ENCODE results near the gene DDX59. TPM values are rescaled to one million over a fixed set of nuclear protein-coding genes. Genes with fewer than 3 reads are reported as not detected.

DDX59 gene
- total and polyA plus RNA-seq, 8 donors: 12.1 to 23.9 (median 21.0) TPM

DNA sequence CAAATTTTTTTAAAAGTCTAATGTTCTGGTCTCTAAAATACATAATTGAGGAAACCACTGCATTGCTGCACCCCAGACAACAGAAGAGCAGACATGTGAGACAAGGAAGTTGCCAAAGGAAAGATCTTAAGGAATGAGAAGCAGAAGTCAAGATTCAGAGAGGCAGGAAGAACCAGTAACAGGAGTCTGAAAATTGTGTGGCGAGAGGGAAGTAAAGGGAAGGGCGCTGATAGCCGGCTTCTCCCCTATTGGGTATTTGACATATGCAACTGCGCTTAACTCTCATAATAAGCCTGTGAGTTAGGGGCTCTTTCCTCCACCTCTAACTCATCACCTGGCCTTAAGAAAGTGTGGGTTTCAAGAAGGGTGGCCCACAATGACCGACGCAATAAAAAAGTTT lies 27.2 kb downstream of the DDX59 start:
- Histone ChIP-seq H3K4me3 (no peak overlapping the region), H3K9me3 (no peaks in the 10 kb centered on the region), H3K27ac (no peak overlapping the region), H3K4me1 (peaks cover 0 to 13% (median 0%) of the 10 kb centered on the region in 4 donors), H3K27me3 (no peaks in the 10 kb centered on the region), H3K36me3 (peaks cover 0 to 65% (median 39%) of the 10 kb centered on the region in 4 donors)
- TF ChIP-seq POLR2A (IDR thresholded peaks at IDR 0.05) (no peak), EP300 (IDR thresholded peaks at IDR 0.05) (no peak), POLR2AphosphoS5 (IDR thresholded peaks at IDR 0.05) (no peak)
- TF ChIP-seq, protein P1, sequence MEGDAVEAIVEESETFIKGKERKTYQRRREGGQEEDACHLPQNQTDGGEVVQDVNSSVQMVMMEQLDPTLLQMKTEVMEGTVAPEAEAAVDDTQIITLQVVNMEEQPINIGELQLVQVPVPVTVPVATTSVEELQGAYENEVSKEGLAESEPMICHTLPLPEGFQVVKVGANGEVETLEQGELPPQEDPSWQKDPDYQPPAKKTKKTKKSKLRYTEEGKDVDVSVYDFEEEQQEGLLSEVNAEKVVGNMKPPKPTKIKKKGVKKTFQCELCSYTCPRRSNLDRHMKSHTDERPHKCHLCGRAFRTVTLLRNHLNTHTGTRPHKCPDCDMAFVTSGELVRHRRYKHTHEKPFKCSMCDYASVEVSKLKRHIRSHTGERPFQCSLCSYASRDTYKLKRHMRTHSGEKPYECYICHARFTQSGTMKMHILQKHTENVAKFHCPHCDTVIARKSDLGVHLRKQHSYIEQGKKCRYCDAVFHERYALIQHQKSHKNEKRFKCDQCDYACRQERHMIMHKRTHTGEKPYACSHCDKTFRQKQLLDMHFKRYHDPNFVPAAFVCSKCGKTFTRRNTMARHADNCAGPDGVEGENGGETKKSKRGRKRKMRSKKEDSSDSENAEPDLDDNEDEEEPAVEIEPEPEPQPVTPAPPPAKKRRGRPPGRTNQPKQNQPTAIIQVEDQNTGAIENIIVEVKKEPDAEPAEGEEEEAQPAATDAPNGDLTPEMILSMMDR (IDR thresholded peaks at IDR 0.05): no peak
- intact Hi-C loops (cut with DNase I; ENCODE audit: low total_unique reads): no loop called here
- DNase-seq: no peak
- WGBS, 5 donors: 86 to 96% (median 91%) methylated on average over 6 of the region's 6 CpGs

DNA sequence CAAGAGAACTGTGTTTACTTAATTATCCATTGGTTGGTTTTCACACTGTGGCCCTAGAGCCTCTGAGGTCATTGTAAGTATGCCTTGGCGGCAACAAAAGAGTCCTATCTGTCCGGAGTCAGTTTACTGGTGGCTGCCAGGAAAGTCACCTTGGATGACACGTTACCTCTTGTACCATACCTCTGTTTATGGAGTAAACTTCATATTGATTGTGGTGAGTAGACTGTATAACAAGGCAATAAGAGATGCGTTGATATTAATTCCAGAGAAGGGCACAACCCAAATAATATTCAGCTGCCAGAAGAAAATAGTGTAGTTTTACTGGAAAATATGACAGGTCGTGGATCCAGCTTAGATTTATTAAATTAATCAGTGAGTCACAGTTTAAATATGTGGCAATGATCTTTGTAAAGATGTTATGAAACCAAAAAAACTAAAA lies 28.7 kb downstream of the DDX59 start:
- no peaks in the 10 kb centered on the region for H3K9me3 ChIP-seq
- TF ChIP-seq EP300 (IDR thresholded peaks at IDR 0.05) (no peak), POLR2AphosphoS5 (IDR thresholded peaks at IDR 0.05) (peak in 1 of 3 donors; percentile 5), POLR2A (IDR thresholded peaks at IDR 0.05) (no peak)
- peaks cover 0 to 50% (median 26%) of the 10 kb centered on the region in 4 donors for H3K36me3 ChIP-seq
- peak overlapping the region in 1 of 5 donors; percentile 8 for H3K27ac ChIP-seq
- WGBS, 5 donors: 39 to 65% (median 60%) methylated on average over 5 of the region's 5 CpGs
- H3K4me1 ChIP-seq: peaks cover 0 to 13% (median 0%) of the 10 kb centered on the region in 4 donors
- intact Hi-C loops (cut with DNase I; ENCODE audit: low total_unique reads): no loop called here
- no peaks in the 10 kb centered on the region for H3K27me3 ChIP-seq
- no peak overlapping the region for H3K4me3 ChIP-seq
- DNase-seq: peak in 1 of 2 donors; percentile 20

DNA sequence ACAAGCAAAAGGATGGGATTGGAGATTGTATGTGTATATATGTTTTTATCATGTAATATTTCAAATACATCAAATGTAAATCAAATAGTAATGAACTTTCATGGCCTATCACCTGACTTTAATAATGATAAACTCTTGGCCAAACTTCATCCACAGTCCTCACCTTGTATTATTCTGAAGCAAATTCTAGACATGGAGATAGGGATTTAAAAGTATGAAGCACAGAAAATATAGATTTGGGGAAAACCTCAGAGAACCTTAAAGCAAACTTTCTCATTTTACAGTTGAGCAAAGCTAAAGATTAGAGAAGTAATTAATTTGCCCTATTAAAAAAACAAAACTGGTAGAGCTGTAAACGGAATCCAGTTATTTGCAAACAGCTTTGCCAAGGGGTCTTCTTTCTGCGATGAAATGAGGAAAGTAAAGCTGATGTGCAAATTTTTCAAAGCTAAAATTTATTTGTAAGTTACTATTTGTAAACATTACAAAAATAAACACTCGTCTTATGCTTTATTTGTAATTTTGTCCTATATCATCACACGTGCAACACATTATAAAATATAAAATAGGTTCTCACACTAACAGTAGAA lies 29.2 kb downstream of the DDX59 start:
- WGBS, 5 donors: 71 to 87% (median 81%) methylated on average over 4 of the region's 4 CpGs
- no peak overlapping the region for H3K4me3 ChIP-seq
- DNase-seq: no peak
- peaks cover 0 to 13% (median 0%) of the 10 kb centered on the region in 4 donors for H3K4me1 ChIP-seq
- H3K27me3 ChIP-seq: no peaks in the 10 kb centered on the region
- no peaks in the 10 kb centered on the region for H3K9me3 ChIP-seq
- intact Hi-C loops (cut with DNase I; ENCODE audit: low total_unique reads): no loop called here
- peaks cover 0 to 45% (median 20%) of the 10 kb centered on the region in 4 donors for H3K36me3 ChIP-seq
- peak overlapping the region in 2 of 5 donors; percentile 7 to 8 for H3K27ac ChIP-seq
- TF ChIP-seq POLR2AphosphoS5 (IDR thresholded peaks at IDR 0.05): no peak
- TF ChIP-seq, protein P1 (IDR thresholded peaks at IDR 0.05): no peak
- TF ChIP-seq POLR2A (IDR thresholded peaks at IDR 0.05): no peak
- no peak for TF ChIP-seq EP300 (IDR thresholded peaks at IDR 0.05)

GRCh38 chr1:200638073-200638472 lies 31.6 kb downstream of the DDX59 start:
- no peaks in the 10 kb centered on the region for H3K9me3 ChIP-seq
- no peaks in the 10 kb centered on the region for H3K27me3 ChIP-seq
- H3K36me3 ChIP-seq: peaks cover 0 to 25% (median 6%) of the 10 kb centered on the region in 4 donors
- H3K4me1 ChIP-seq: peaks cover 0 to 13% (median 0%) of the 10 kb centered on the region in 4 donors
- WGBS, 5 donors: 78 to 85% (median 81%) methylated on average over 7 of the region's 7 CpGs
- no peak for DNase-seq
- TF ChIP-seq EP300 (IDR thresholded peaks at IDR 0.05) (no peak), POLR2AphosphoS5 (IDR thresholded peaks at IDR 0.05) (no peak), POLR2A (IDR thresholded peaks at IDR 0.05) (no peak)
- TF ChIP-seq, protein P1 (IDR thresholded peaks at IDR 0.05): no peak
- H3K4me3 ChIP-seq: no peak overlapping the region
- intact Hi-C loops (cut with DNase I; ENCODE audit: low total_unique reads): no loop called here
- no peak overlapping the region for H3K27ac ChIP-seq

- Histone ChIP-seq H3K9me3 (no peaks in the 10 kb centered on the region), H3K27me3 (no peaks in the 10 kb centered on the region), H3K4me3 (no peak overlapping the region), H3K36me3 (peaks cover 0 to 19% (median 2%) of the 10 kb centered on the region in 4 donors), H3K4me1 (peaks cover 0 to 13% (median 0%) of the 10 kb centered on the region in 4 donors), H3K27ac (no peak overlapping the region)
- 91 to 98% (median 96%) methylated on average over 2 of the region's 2 CpGs for WGBS, 5 donors
- TF ChIP-seq POLR2A (IDR thresholded peaks at IDR 0.05) (no peak), EP300 (IDR thresholded peaks at IDR 0.05) (no peak), POLR2AphosphoS5 (IDR thresholded peaks at IDR 0.05) (no peak)
- TF ChIP-seq, protein P1 (IDR thresholded peaks at IDR 0.05): no peak
- DNase-seq: no peak
- intact Hi-C loops (cut with DNase I; ENCODE audit: low total_unique reads): no loop called here
Measured at GRCh38 chr1:200636681-200637080, 33.0 kb downstream of the DDX59 start.

Data from stomach (tissue), 9 donors.